Astrocyte (in vitro differentiated cells and primary cell): ENCODE measurements around the gene PAPOLB. TPM values are rescaled to one million over a fixed set of nuclear protein-coding genes. Genes with fewer than 3 reads are reported as not detected.

Experiments used
- DNase-seq: peaks from one replicate; pipeline ENCODE4 v3.0.0-alpha.2; 2010; ENCODE audit warnings: low read depth
- FAIRE-seq: peaks from 2 replicates; lab custom pipeline; 2011; peaks lifted over from hg19 to GRCh38; lab: Jason Lieb, UNC
- H2AFZ ChIP-seq: 2 replicates; pipeline ENCODE4 v1.6.0; 2012; ENCODE audit warnings: low read depth, low read length, inconsistent platforms
- H3K27ac ChIP-seq: 2 replicates; pipeline ENCODE4 v1.5.1; 2011; ENCODE audit warnings: low read depth, low read length, inconsistent platforms
- H3K27me3 ChIP-seq: 2 replicates; pipeline ENCODE4 v1.6.0; 2011; ENCODE audit warnings: low read length, inconsistent platforms; ENCODE audit not compliant: insufficient read depth
- H3K36me3 ChIP-seq: 2 replicates; pipeline ENCODE4 v1.5.1; 2011; ENCODE audit warnings: low read length, inconsistent platforms; ENCODE audit not compliant: insufficient read depth
- H3K4me1 ChIP-seq: 2 replicates; pipeline ENCODE4 v1.5.1; 2011; ENCODE audit warnings: low read length, inconsistent platforms; ENCODE audit not compliant: insufficient read depth
- H3K4me2 ChIP-seq: 2 replicates; pipeline ENCODE4 v1.6.0; 2012; ENCODE audit warnings: low read length, inconsistent platforms
- H3K4me3 ChIP-seq: 2 replicates; pipeline ENCODE4 v1.5.1; 2011; ENCODE audit warnings: low read depth, mild to moderate bottlenecking, low read length, inconsistent platforms; ENCODE audit not compliant: insufficient read depth
- H3K79me2 ChIP-seq: 2 replicates; pipeline ENCODE4 v1.6.0; 2012; ENCODE audit warnings: mild to moderate bottlenecking, low read length, inconsistent platforms; ENCODE audit not compliant: insufficient read depth
- H3K9ac ChIP-seq: 2 replicates; pipeline ENCODE4 v1.6.0; 2012; ENCODE audit warnings: mild to moderate bottlenecking, low read length, inconsistent platforms
- H3K9me3 ChIP-seq: 2 replicates; pipeline ENCODE4 v1.5.1; 2012; ENCODE audit warnings: low read depth, mild to moderate bottlenecking, low read length, inconsistent platforms; ENCODE audit not compliant: insufficient read depth
- H4K20me1 ChIP-seq: 2 replicates; pipeline ENCODE4 v1.6.0; 2012; ENCODE audit warnings: low read length, inconsistent platforms; ENCODE audit not compliant: insufficient read depth
- H3K27ac Mint-ChIP-seq: one replicate; pipeline ENCODE4 v1.8.0; 2021; ENCODE audit warnings: mild to moderate bottlenecking, mixed read lengths; ENCODE audit not compliant: unreplicated experiment
- H3K27me3 Mint-ChIP-seq: one replicate; pipeline ENCODE4 v1.8.0; 2021; ENCODE audit warnings: low read depth, mixed read lengths; ENCODE audit not compliant: unreplicated experiment
- H3K36me3 Mint-ChIP-seq: one replicate; pipeline ENCODE4 v1.8.0; 2021; ENCODE audit warnings: low read depth, mixed read lengths; ENCODE audit not compliant: unreplicated experiment
- H3K4me1 Mint-ChIP-seq: one replicate; pipeline ENCODE4 v1.8.0; 2021; ENCODE audit warnings: low read depth, mixed read lengths; ENCODE audit not compliant: unreplicated experiment
- H3K4me3 Mint-ChIP-seq: one replicate; pipeline ENCODE4 v1.8.0; 2021; ENCODE audit warnings: mild to moderate bottlenecking, moderate library complexity, mixed read lengths; ENCODE audit not compliant: unreplicated experiment
- H3K9me3 Mint-ChIP-seq: one replicate; pipeline ENCODE4 v1.8.0; 2021; ENCODE audit warnings: mild to moderate bottlenecking, mixed read lengths; ENCODE audit not compliant: unreplicated experiment
- EZH2 ChIP-seq: IDR thresholded peaks from 2 replicates; pipeline ENCODE4 v1.6.1; 2012; ENCODE audit warnings: mild to moderate bottlenecking, low read length, inconsistent platforms; ENCODE audit not compliant: insufficient read depth
- total RNA-seq: library from RNA; stranded (reverse); gene quantifications from 2 replicates; pipeline ENCODE4 v1.2.1, GENCODE V29; 2021
- TF ChIP-seq, protein P1 (sequence below): IDR thresholded peaks from 2 replicates; pipeline ENCODE4 v1.5.1; 2011; ENCODE audit warnings: low read depth, mild to moderate bottlenecking, inconsistent platforms, low read length, moderate library complexity; ENCODE audit not compliant: insufficient read depth

Gene PAPOLB
- total RNA-seq, 1 donor from 2014 or later: not detected

DNA sequence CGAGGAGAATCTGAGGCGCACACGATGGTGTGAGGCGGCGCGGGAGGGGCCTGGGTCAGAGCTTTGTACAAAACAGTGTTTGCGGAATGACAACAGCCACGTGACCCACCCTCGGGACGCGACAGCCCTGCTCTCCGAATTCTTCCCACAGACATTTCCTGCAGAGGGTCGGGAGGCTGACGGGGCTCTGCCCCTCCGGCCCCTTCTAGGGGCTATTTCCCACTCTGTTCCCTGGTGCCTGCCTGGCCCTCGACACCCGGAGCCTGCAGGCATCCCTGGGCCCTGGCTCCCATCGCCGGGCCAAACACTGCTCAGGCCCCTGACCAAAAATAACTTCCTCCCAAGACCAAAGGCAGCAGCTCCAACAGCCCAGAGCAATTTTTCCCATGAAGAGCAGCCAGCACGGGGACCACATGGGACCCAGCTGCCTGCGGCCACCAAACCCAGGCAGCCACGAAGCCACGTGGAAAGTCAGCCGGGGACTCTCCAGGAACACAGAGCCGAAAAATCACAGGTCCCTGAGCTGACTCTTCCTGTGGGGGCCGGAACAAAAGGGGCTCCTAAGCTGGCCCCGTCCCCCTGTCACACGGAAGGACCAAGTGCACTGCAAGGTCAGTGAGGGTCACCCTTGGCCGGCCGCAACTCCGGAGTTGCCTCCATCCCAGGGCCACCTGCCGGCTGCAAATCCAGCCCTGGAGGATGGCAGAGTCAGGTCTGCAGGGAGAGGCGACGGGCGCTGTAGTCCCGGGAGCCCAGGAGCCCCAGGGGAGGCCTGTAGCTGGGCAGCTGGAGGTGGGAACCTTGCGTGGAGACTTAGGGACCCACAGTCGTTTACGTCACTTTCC is 42.0 kb downstream of the PAPOLB start:
- no peaks in the 10 kb centered on the region for H3K36me3 ChIP-seq
- H3K4me2 ChIP-seq: no peak overlapping the region
- no peaks in the 10 kb centered on the region for H4K20me1 ChIP-seq
- Mint-ChIP-seq H3K36me3 (no peaks in the 10 kb centered on the region), H3K4me1 (no peaks in the 10 kb centered on the region), H3K4me3 (no peak overlapping the region), H3K27me3 (peaks cover 27% of the 10 kb centered on the region), H3K9me3 (no peaks in the 10 kb centered on the region), H3K27ac (no peak overlapping the region)
- TF ChIP-seq, protein P1, sequence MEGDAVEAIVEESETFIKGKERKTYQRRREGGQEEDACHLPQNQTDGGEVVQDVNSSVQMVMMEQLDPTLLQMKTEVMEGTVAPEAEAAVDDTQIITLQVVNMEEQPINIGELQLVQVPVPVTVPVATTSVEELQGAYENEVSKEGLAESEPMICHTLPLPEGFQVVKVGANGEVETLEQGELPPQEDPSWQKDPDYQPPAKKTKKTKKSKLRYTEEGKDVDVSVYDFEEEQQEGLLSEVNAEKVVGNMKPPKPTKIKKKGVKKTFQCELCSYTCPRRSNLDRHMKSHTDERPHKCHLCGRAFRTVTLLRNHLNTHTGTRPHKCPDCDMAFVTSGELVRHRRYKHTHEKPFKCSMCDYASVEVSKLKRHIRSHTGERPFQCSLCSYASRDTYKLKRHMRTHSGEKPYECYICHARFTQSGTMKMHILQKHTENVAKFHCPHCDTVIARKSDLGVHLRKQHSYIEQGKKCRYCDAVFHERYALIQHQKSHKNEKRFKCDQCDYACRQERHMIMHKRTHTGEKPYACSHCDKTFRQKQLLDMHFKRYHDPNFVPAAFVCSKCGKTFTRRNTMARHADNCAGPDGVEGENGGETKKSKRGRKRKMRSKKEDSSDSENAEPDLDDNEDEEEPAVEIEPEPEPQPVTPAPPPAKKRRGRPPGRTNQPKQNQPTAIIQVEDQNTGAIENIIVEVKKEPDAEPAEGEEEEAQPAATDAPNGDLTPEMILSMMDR: no peak
- TF ChIP-seq EZH2: peak; percentile 26
- H3K4me1 ChIP-seq: no peaks in the 10 kb centered on the region
- FAIRE-seq (no peak), DNase-seq (no peak)
- H3K79me2 ChIP-seq: no peaks in the 10 kb centered on the region
- no peaks in the 10 kb centered on the region for H3K27me3 ChIP-seq
- no peak overlapping the region for H3K27ac ChIP-seq
- no peaks in the 10 kb centered on the region for H3K9me3 ChIP-seq
- H3K9ac ChIP-seq: no peak overlapping the region
- H3K4me3 ChIP-seq: no peak overlapping the region
- H2AFZ ChIP-seq: no peak overlapping the region

DNA sequence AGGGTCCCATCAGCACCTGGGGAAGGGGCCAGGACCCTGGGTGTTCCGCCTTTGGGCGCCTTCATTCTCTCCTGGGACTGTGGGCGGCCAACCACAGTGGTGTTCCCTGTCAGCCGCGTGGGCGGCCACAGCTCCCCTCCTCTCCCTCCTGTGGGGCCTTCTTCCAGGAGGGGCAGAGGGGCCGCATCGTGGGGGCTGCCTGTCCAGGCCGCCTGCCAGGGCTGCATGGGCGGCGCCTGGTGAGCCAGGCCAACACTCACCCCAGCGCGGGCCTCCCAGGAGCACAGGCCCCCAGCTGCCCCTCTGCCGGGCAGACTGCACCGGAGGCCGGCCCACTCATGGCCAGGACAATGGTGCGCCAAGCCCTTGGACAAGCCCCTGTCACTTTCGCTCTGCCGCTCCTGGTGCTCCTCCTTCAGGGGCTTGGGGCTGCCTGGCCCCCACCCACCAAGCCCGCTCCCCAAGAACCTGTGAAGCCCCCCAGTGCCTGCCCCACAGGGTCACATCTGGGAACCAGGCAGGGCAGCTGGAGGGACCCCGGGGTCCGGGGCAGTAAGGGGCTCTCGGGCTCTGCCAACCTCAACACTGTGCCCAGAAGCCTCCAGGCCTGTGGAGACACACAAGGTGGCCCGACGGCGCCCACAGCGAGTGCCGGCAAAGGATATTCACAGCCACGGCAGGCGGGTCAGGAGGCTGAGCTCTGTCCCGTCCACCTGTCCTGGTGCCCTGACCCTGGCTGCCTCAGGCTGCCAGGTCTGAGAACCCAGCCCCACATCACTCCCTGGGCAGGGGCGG is 43.6 kb downstream of the PAPOLB start:
- Histone ChIP-seq H3K79me2 (no peaks in the 10 kb centered on the region), H3K27me3 (no peaks in the 10 kb centered on the region), H3K9me3 (no peaks in the 10 kb centered on the region), H4K20me1 (no peaks in the 10 kb centered on the region), H3K4me2 (no peak overlapping the region), H3K36me3 (no peaks in the 10 kb centered on the region), H3K9ac (no peak overlapping the region), H3K27ac (no peak overlapping the region), H3K4me1 (no peaks in the 10 kb centered on the region), H3K4me3 (no peak overlapping the region), H2AFZ (no peak overlapping the region)
- no peak for TF ChIP-seq EZH2
- TF ChIP-seq, protein P1: no peak
- H3K36me3 Mint-ChIP-seq: no peaks in the 10 kb centered on the region
- H3K4me3 Mint-ChIP-seq: no peak overlapping the region
- peaks cover 30% of the 10 kb centered on the region for H3K27me3 Mint-ChIP-seq
- DNase-seq: no peak
- H3K9me3 Mint-ChIP-seq: peaks cover 5% of the 10 kb centered on the region
- no peak for FAIRE-seq
- H3K27ac Mint-ChIP-seq: no peak overlapping the region
- H3K4me1 Mint-ChIP-seq: no peaks in the 10 kb centered on the region
